Liver (tissue), 9 donors: Measurements from ENCODE around the gene B9D1. TPM values are rescaled to one million over a fixed set of nuclear protein-coding genes. Genes with fewer than 3 reads are reported as not detected.

Source experiments
- DNase-seq: peaks from one replicate; pipeline ENCODE4 v3.0.0-alpha.2; 2017; ENCODE audit warnings: low spot score
- H3K27ac ChIP-seq, 2 donors: one replicate each; pipeline ENCODE4 v1.7.0; 2013; ENCODE audit warnings: inconsistent platforms in 2 of 2, low read length in 2 of 2, control low read depth in 1 of 2, low read depth in 1 of 2, mild to moderate bottlenecking in 1 of 2
- H3K27me3 ChIP-seq, 4 donors: one replicate each; pipeline versions ENCODE4 v1.6.1 to v1.7.0; 2013; ENCODE audit warnings: low read length in 3 of 4, inconsistent platforms in 1 of 4, mild to moderate bottlenecking in 1 of 4, moderate library complexity in 1 of 4; ENCODE audit not compliant: control insufficient read depth in 4 of 4, insufficient read depth in 4 of 4
- H3K36me3 ChIP-seq, 4 donors: one replicate each; pipeline versions ENCODE4 v1.6.1 to v1.7.0; 2013; ENCODE audit warnings: low read length in 3 of 4, mild to moderate bottlenecking in 3 of 4, low read depth in 1 of 4, moderate library complexity in 1 of 4; ENCODE audit not compliant: control insufficient read depth in 4 of 4, insufficient read depth in 3 of 4
- H3K4me1 ChIP-seq, 4 donors: one replicate each; pipeline versions ENCODE4 v1.6.1 to v1.7.0; 2013; ENCODE audit warnings: low read length in 3 of 4, mild to moderate bottlenecking in 3 of 4, moderate library complexity in 1 of 4; ENCODE audit not compliant: control insufficient read depth in 4 of 4, insufficient read depth in 4 of 4
- H3K4me3 ChIP-seq, 3 donors: one replicate each; pipeline versions ENCODE4 v1.6.1 to v1.7.0; 2013; ENCODE audit warnings: low read length in 3 of 3, control low read depth in 1 of 3, low read depth in 1 of 3, mild to moderate bottlenecking in 1 of 3
- H3K9ac ChIP-seq, 2 donors: one replicate each; pipeline ENCODE4 v1.7.0; 2013; ENCODE audit warnings: low read length in 2 of 2, mild to moderate bottlenecking in 2 of 2, moderate library complexity in 2 of 2, control low read depth in 1 of 2, low read depth in 1 of 2
- H3K9me3 ChIP-seq, 4 donors: one replicate each; pipeline versions ENCODE4 v1.6.1 to v1.7.0; 2013; ENCODE audit warnings: low read length in 3 of 4; ENCODE audit not compliant: control insufficient read depth in 4 of 4
- EGR1 ChIP-seq, 2 donors: IDR thresholded peaks; 2 replicates each; pipeline ENCODE4 v1.6.1; 2016 to 2018; ENCODE audit warnings: antibody characterized with exemption in 2 of 2, low read depth in 2 of 2
- GABPA ChIP-seq, 2 donors: IDR thresholded peaks in 1 of 2; conservative IDR thresholded peaks in 1 of 2; 2 replicates each; pipeline ENCODE4 v1.6.1; 2016; ENCODE audit warnings: antibody characterized with exemption in 2 of 2, mild to moderate bottlenecking in 1 of 2, moderate library complexity in 1 of 2
- HNF4G ChIP-seq: IDR thresholded peaks from 2 replicates; pipeline ENCODE4 v1.6.1; 2016; ENCODE audit warnings: antibody characterized with exemption
- NR2F2 ChIP-seq: IDR thresholded peaks from 2 replicates; pipeline ENCODE4 v1.6.1; 2016; ENCODE audit warnings: antibody characterized with exemption
- SP1 ChIP-seq: IDR thresholded peaks from 2 replicates; pipeline ENCODE4 v1.6.1; 2018; ENCODE audit warnings: antibody characterized with exemption, mild to moderate bottlenecking
- TAF1 ChIP-seq: conservative IDR thresholded peaks from 2 replicates; pipeline ENCODE4 v1.6.1; 2016; ENCODE audit warnings: antibody characterized with exemption, mild to moderate bottlenecking
- WGBS: extraction: QIAGEN DNeasy Blood & Tissue Kit; methylation state at CpG from one replicate; pipeline ENCODE4 v1.1.7; 2013; 5-methylcytosine and 5-hydroxymethylcytosine counted together
- polyA plus RNA-seq, 2 donors: library from polyadenylated mRNA; stranded (reverse) in 1 of 2; unstranded in 1 of 2; fragments of 200-250 nt in 1 of 2; fragments of >200 nt in 1 of 2; fragmentation: Nextera tagmentation in 1 of 2; extraction: Ambion mirVana in 1 of 2; gene quantifications; one replicate each; pipeline versions ENCODE4 v1.2.1 to v1.2.3, GENCODE V29; 2013 to 2015
- total RNA-seq, 2 donors: library from RNA; depleted of rRNA; stranded (reverse); fragments of >200 nt; gene quantifications; one replicate each; pipeline ENCODE4 v1.2.3, GENCODE V29; 2014
- TF ChIP-seq, protein P1 (sequence below): IDR thresholded peaks from 2 replicates; pipeline ENCODE4 v1.6.1; 2016; ENCODE audit warnings: antibody characterized with exemption, mild to moderate bottlenecking
- TF ChIP-seq, protein P2 (sequence below): IDR thresholded peaks from 2 replicates; pipeline ENCODE4 v1.6.1; 2016; ENCODE audit warnings: antibody characterized with exemption
- donor health status: healthy.
- donor health status: healthy.
- donor health status: healthy.
- donor health status: healthy.
- donor health status: healthy.

The B9D1 gene
- total and polyA plus RNA-seq, 4 donors = 8.4 to 22.0 (median 10.8) TPM

DNA sequence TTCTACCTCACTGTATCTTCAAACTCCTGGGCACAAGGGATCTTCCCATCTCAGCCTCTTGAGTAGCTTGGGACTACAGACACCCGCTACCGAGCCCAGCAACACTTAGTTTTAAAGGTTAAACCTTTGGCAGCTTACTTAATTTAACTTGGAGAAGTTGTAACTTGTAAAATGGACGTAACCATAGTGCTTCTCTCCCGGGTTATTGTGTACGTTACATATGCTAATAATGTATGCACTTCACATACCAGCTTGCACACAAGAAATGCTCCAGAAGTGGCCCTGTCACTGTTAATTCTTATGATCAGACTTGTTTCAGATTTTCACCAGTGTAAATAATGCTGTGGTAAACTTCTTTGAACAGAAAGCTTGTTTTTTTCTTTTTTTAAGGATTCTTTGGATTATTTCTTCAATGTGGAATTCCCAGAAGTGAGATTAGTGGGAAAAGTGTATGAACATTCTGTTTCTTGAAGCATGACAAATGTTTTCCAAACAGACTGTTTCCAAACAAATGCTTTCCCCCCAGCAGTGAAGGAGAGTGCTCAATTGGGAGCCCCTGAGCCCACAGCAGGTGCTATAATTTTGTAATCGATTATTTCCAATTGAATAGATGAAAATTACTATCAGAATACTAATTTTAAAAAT is 63.8 kb downstream of the B9D1 start:
- H3K4me1 ChIP-seq = no peaks in the 10 kb centered on the region
- H3K9ac ChIP-seq = no peak overlapping the region
- 87% methylated on average over 6 of the region's 6 CpGs for WGBS
- H3K27ac ChIP-seq = no peak overlapping the region
- H3K4me3 ChIP-seq = no peak overlapping the region
- no peaks in the 10 kb centered on the region for H3K9me3 ChIP-seq
- no peaks in the 10 kb centered on the region for H3K27me3 ChIP-seq
- H3K36me3 ChIP-seq = no peaks in the 10 kb centered on the region
- DNase-seq = no peak
- TF ChIP-seq HNF4G = no peak
- no peak for TF ChIP-seq NR2F2
- no peak for TF ChIP-seq SP1
- TF ChIP-seq GABPA (IDR thresholded peaks at IDR 0.05 in 1 of 2, conservative IDR thresholded peaks at IDR 0.05 in 1 of 2) = no peak
- TF ChIP-seq, protein P1, sequence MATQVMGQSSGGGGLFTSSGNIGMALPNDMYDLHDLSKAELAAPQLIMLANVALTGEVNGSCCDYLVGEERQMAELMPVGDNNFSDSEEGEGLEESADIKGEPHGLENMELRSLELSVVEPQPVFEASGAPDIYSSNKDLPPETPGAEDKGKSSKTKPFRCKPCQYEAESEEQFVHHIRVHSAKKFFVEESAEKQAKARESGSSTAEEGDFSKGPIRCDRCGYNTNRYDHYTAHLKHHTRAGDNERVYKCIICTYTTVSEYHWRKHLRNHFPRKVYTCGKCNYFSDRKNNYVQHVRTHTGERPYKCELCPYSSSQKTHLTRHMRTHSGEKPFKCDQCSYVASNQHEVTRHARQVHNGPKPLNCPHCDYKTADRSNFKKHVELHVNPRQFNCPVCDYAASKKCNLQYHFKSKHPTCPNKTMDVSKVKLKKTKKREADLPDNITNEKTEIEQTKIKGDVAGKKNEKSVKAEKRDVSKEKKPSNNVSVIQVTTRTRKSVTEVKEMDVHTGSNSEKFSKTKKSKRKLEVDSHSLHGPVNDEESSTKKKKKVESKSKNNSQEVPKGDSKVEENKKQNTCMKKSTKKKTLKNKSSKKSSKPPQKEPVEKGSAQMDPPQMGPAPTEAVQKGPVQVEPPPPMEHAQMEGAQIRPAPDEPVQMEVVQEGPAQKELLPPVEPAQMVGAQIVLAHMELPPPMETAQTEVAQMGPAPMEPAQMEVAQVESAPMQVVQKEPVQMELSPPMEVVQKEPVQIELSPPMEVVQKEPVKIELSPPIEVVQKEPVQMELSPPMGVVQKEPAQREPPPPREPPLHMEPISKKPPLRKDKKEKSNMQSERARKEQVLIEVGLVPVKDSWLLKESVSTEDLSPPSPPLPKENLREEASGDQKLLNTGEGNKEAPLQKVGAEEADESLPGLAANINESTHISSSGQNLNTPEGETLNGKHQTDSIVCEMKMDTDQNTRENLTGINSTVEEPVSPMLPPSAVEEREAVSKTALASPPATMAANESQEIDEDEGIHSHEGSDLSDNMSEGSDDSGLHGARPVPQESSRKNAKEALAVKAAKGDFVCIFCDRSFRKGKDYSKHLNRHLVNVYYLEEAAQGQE = no peak

DNA sequence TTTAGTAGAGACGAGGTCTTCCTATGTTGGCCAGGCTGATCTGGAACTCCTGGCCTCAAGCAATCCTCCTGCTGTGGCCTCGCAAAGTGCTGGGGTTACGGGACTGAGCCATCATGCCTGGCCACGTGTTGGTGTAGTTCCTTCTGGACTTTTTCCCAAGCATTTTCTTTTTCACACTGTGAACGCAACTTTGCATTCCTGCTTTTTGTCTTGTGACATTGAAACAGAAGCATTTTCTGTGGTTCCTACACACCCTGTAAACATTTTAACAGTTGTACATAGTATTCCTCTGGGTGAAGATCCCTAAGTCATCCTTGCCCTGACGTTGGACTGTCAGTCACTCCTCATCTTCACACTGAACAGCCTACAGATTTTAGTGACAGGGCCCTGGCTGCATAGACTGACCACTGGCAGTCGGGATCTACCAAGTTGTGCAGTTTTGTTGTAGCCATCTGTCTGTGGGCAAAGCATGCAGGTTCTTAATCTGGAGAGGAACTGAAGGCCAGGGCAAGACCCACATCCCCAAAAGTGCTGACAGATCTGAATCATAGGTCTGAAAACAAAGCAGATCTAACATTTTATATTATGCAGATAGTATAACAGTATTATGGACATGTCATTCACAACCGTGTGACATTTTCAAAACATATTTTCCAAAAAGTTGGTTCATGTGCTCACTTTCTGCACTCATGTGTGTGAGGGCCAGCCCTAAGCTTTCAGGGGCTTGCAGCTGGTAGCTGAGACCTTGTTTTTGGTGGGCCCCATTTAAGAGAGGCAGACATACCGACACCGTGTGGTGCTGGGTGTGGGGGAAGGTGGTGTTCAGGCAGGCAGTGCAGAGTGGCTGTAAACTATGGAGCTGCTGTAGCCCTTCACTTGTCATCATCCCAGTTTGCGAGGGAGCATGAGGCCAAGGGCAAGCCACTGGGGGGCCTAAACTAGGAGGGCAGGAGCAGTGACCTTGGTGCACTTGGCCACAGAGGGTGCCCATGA is 65.4 kb downstream of the B9D1 start:
- WGBS = 95% methylated on average over 11 of the region's 11 CpGs
- no peaks in the 10 kb centered on the region for H3K4me1 ChIP-seq
- no peak overlapping the region for H3K27ac ChIP-seq
- no peak overlapping the region for H3K9ac ChIP-seq
- no peaks in the 10 kb centered on the region for H3K27me3 ChIP-seq
- H3K9me3 ChIP-seq = no peaks in the 10 kb centered on the region
- DNase-seq = no peak
- no peaks in the 10 kb centered on the region for H3K36me3 ChIP-seq
- TF ChIP-seq HNF4G (no peak), EGR1 (IDR thresholded peaks at IDR 0.05; ENCODE audit: low read depth in 2 of 2) (no peak)
- TF ChIP-seq, protein P2, sequence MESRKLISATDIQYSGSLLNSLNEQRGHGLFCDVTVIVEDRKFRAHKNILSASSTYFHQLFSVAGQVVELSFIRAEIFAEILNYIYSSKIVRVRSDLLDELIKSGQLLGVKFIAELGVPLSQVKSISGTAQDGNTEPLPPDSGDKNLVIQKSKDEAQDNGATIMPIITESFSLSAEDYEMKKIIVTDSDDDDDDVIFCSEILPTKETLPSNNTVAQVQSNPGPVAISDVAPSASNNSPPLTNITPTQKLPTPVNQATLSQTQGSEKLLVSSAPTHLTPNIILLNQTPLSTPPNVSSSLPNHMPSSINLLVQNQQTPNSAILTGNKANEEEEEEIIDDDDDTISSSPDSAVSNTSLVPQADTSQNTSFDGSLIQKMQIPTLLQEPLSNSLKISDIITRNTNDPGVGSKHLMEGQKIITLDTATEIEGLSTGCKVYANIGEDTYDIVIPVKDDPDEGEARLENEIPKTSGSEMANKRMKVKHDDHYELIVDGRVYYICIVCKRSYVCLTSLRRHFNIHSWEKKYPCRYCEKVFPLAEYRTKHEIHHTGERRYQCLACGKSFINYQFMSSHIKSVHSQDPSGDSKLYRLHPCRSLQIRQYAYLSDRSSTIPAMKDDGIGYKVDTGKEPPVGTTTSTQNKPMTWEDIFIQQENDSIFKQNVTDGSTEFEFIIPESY = no peak
- H3K4me3 ChIP-seq = no peak overlapping the region

DNA sequence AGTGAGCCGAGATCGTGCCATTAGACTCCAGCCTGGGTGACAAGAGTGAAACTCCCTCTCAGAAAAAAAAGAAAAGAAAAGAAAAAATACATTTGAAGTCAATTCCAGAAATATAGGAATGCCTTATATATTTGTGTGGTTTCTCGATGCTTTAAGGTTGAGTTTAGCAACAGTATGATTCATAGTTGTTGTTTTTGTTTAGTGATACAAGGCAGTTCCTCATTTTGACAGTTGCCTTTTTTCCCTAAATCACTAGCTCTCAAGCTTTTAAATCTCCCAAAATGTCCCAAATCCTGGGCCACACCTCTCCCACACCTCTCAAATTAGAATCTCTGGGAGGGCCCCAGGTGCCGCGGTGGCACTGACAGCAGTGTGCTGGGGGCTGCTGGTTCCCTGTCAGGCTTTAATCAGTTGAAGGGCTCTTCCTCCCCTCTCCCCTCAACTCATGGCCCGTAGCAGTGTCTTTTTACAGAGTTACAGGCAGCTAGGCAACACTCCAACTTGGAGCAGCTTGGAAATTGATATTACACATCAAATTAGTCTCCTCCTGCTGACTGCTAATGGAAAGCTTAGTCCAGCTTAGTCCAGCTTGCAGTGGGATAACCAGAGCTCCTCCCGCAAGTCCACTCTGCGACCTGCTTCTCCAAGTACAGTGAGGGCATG is 66.9 kb downstream of the B9D1 start:
- no peak overlapping the region for H3K9ac ChIP-seq
- TF ChIP-seq GABPA (IDR thresholded peaks at IDR 0.05 in 1 of 2, conservative IDR thresholded peaks at IDR 0.05 in 1 of 2) = no peak
- TF ChIP-seq TAF1 = no peak
- TF ChIP-seq NR2F2 = no peak
- 86% methylated on average over 8 of the region's 8 CpGs for WGBS
- no peaks in the 10 kb centered on the region for H3K9me3 ChIP-seq
- DNase-seq = no peak
- H3K36me3 ChIP-seq = no peaks in the 10 kb centered on the region
- no peak overlapping the region for H3K27ac ChIP-seq
- no peak overlapping the region for H3K4me3 ChIP-seq
- no peaks in the 10 kb centered on the region for H3K4me1 ChIP-seq
- H3K27me3 ChIP-seq = no peaks in the 10 kb centered on the region
